H9 (cell line): ENCODE measurements around the gene ZDHHC24. TPM values are rescaled to one million over a fixed set of nuclear protein-coding genes. Genes with fewer than 3 reads are reported as not detected.
"Not testable (repeated sequence)": the region's sequence is repeated elsewhere in the genome, so short reads cannot be mapped to it uniquely, and the experiment has no call there.

ENCODE experiments used
- DNase-seq: peaks from one replicate; pipeline ENCODE4 v3.0.0-alpha.2; 2017
- H2AFZ ChIP-seq: one replicate; pipeline ENCODE4 v1.6.1; 2013; ENCODE audit warnings: mild to moderate bottlenecking, low read length, control low read depth, moderate library complexity
- H2AK5ac ChIP-seq: 2 replicates; pipeline ENCODE4 v1.6.1; 2013; ENCODE audit warnings: low read length, control low read depth, mixed read lengths; ENCODE audit not compliant: insufficient read length
- H2BK120ac ChIP-seq: one replicate; pipeline ENCODE4 v1.6.1; 2013; ENCODE audit warnings: low read depth, mild to moderate bottlenecking, low read length, control low read depth, inconsistent platforms; ENCODE audit not compliant: poor library complexity, severe bottlenecking
- H2BK12ac ChIP-seq: 2 replicates; pipeline ENCODE4 v1.6.1; 2013; ENCODE audit warnings: low read length, control low read depth, mixed read lengths, low read depth; ENCODE audit not compliant: insufficient read length
- H2BK15ac ChIP-seq: 2 replicates; pipeline ENCODE4 v1.6.1; 2013; ENCODE audit warnings: low read depth, low read length, control low read depth
- H2BK20ac ChIP-seq: one replicate; pipeline ENCODE4 v1.6.1; 2013; ENCODE audit warnings: low read depth, mild to moderate bottlenecking, low read length, control low read depth, inconsistent platforms; ENCODE audit not compliant: poor library complexity, severe bottlenecking
- H2BK5ac ChIP-seq: 2 replicates; pipeline ENCODE4 v1.6.1; 2013; ENCODE audit warnings: low read length, control low read depth, mixed read lengths; ENCODE audit not compliant: insufficient read length
- H3K14ac ChIP-seq: 2 replicates; pipeline ENCODE4 v1.6.1; 2013; ENCODE audit warnings: low read length, control low read depth; ENCODE audit not compliant: insufficient read depth
- H3K18ac ChIP-seq: 2 replicates; pipeline ENCODE4 v1.6.1; 2013; ENCODE audit warnings: low read depth, mild to moderate bottlenecking, mixed read lengths, low read length, control low read depth; ENCODE audit not compliant: insufficient read length
- H3K23ac ChIP-seq: 2 replicates; pipeline ENCODE4 v1.6.1; 2013; ENCODE audit warnings: low read length, control low read depth, mixed read lengths, low read depth; ENCODE audit not compliant: insufficient read length
- H3K23me2 ChIP-seq: 2 replicates; pipeline ENCODE4 v1.6.1; 2013; ENCODE audit warnings: low read depth, mild to moderate bottlenecking, mixed read lengths, low read length, control low read depth; ENCODE audit not compliant: insufficient read length, poor library complexity, severe bottlenecking
- H3K27ac ChIP-seq: 2 replicates; pipeline ENCODE4 v1.5.1; 2013; ENCODE audit warnings: low read length, control low read depth, mixed read lengths, low read depth; ENCODE audit not compliant: insufficient read length
- H3K27me3 ChIP-seq: 2 replicates; pipeline ENCODE4 v1.6.1; 2013; ENCODE audit warnings: low read length, control low read depth, inconsistent platforms; ENCODE audit not compliant: insufficient read depth
- H3K4ac ChIP-seq: 2 replicates; pipeline ENCODE4 v1.6.1; 2013; ENCODE audit warnings: low read depth, mild to moderate bottlenecking, control low read depth, inconsistent platforms, low read length, moderate library complexity
- H3K4me1 ChIP-seq: 2 replicates; pipeline ENCODE4 v1.6.1; 2013; ENCODE audit warnings: low read length, control low read depth, inconsistent platforms; ENCODE audit not compliant: insufficient read depth
- H3K4me2 ChIP-seq: 2 replicates; pipeline ENCODE4 v1.6.1; 2013; ENCODE audit warnings: low read length, control low read depth, mixed read lengths; ENCODE audit not compliant: insufficient read length, insufficient read depth
- H3K56ac ChIP-seq: 2 replicates; pipeline ENCODE4 v1.6.1; 2013; ENCODE audit warnings: low read depth, mild to moderate bottlenecking, mixed read lengths, low read length, control low read depth; ENCODE audit not compliant: insufficient read length
- H3K79me1 ChIP-seq: 2 replicates; pipeline ENCODE4 v1.6.1; 2013; ENCODE audit warnings: low read depth, mild to moderate bottlenecking, moderate library complexity, low read length, control low read depth, inconsistent platforms; ENCODE audit not compliant: insufficient read depth, poor library complexity, severe bottlenecking
- H3K79me2 ChIP-seq: 2 replicates; pipeline ENCODE4 v1.6.1; 2013; ENCODE audit warnings: low read length, control low read depth, inconsistent platforms; ENCODE audit not compliant: insufficient read depth
- H3K9ac ChIP-seq: 2 replicates; pipeline ENCODE4 v1.6.1; 2013; ENCODE audit warnings: low read length, control low read depth, mixed read lengths; ENCODE audit not compliant: insufficient read length; ENCODE audit errors: extremely low read depth
- H3K9me3 ChIP-seq: one replicate; pipeline ENCODE4 v1.6.1; 2013; ENCODE audit warnings: low read depth, low read length, inconsistent platforms; ENCODE audit not compliant: control insufficient read depth
- H3T11ph ChIP-seq: one replicate; pipeline ENCODE4 v1.6.1; 2013; ENCODE audit warnings: mild to moderate bottlenecking, low read length, control low read depth, inconsistent platforms
- H4K20me1 ChIP-seq: one replicate; pipeline ENCODE4 v1.6.1; 2013; ENCODE audit not compliant: control insufficient read depth, insufficient read length, insufficient read depth
- H4K5ac ChIP-seq: 2 replicates; pipeline ENCODE4 v1.6.1; 2013; ENCODE audit warnings: low read depth, mild to moderate bottlenecking, mixed read lengths, low read length, control low read depth; ENCODE audit not compliant: insufficient read length
- H4K8ac ChIP-seq: replicated peaks from 2 replicates; pipeline ENCODE4 v1.6.1; 2013; ENCODE audit warnings: low read length, control low read depth, mixed read lengths, low read depth; ENCODE audit not compliant: insufficient read length
- H4K91ac ChIP-seq: 2 replicates; pipeline ENCODE4 v1.6.1; 2013; ENCODE audit warnings: low read depth, mild to moderate bottlenecking, moderate library complexity, mixed read lengths, low read length, control low read depth; ENCODE audit not compliant: insufficient read length
- H3K27ac Mint-ChIP-seq, 3 experiments: 2 replicates in 2 of 3; 3 replicates in 1 of 3; pipeline ENCODE4 v1.8.0; 2020 to 2021; ENCODE audit warnings: mixed read lengths in 3 of 3, mild to moderate bottlenecking in 1 of 3, moderate library complexity in 1 of 3
- H3K27me3 Mint-ChIP-seq: 2 replicates; pipeline ENCODE4 v1.8.0; 2021; ENCODE audit warnings: low read depth, mild to moderate bottlenecking, moderate library complexity, mixed read lengths
- H3K36me3 Mint-ChIP-seq, 3 experiments: 2 replicates in 2 of 3; 3 replicates in 1 of 3; pipeline ENCODE4 v1.8.0; 2020 to 2021; ENCODE audit warnings: low read depth in 3 of 3, mixed read lengths in 3 of 3; ENCODE audit not compliant: insufficient read depth in 1 of 3
- H3K4me1 Mint-ChIP-seq, 2 experiments: 2 replicates each; pipeline ENCODE4 v1.8.0; 2020; ENCODE audit warnings: mixed read lengths in 2 of 2
- H3K4me3 Mint-ChIP-seq, 2 experiments: 2 replicates in 1 of 2; 3 replicates in 1 of 2; pipeline ENCODE4 v1.8.0; 2020 to 2021; ENCODE audit warnings: mild to moderate bottlenecking in 2 of 2, mixed read lengths in 2 of 2, moderate library complexity in 1 of 2
- H3K9me3 Mint-ChIP-seq, 2 experiments: 2 replicates in 1 of 2; 3 replicates in 1 of 2; pipeline ENCODE4 v1.8.0; 2020; ENCODE audit warnings: mild to moderate bottlenecking in 2 of 2, mixed read lengths in 2 of 2, moderate library complexity in 1 of 2
- CTCF ChIP-seq: fragments of 200-600 bp; sonication (generic); conservative IDR thresholded peaks from 3 replicates; pipeline ENCODE4 v1.8.0; 2021; ENCODE audit warnings: antibody characterized with exemption, mild to moderate bottlenecking
- WGBS: extraction: QIAGEN DNeasy Blood & Tissue Kit; methylation state at CpG from one replicate; pipeline ENCODE4 v1.1.7; 2013; ENCODE audit warnings: missing lambda C conversion rate, low lambda C conversion rate, mixed read lengths; ENCODE audit not compliant: insufficient read length; ENCODE audit errors: extremely low coverage; 5-methylcytosine and 5-hydroxymethylcytosine counted together
- total RNA-seq: library from RNA; stranded (reverse); gene quantifications from 2 replicates; pipeline ENCODE4 v1.2.1, GENCODE V29; 2021

Gene ZDHHC24
- total RNA-seq, 1 experiment from 2014 or later, result 8.9 TPM

GRCh38 chr11:66541892-66542291 lies 4.0 kb downstream of the ZDHHC24 start:
- H3K27me3 Mint-ChIP-seq, result no peaks in the 10 kb centered on the region; the same call in 1 of the 2 replicates
- peak overlapping the region in 2 of 3 experiments; percentile 39 to 48; a peak in 3 of 7 replicates for H3K27ac Mint-ChIP-seq
- H3K14ac ChIP-seq, result no peak overlapping the region
- H3T11ph ChIP-seq, result no peak overlapping the region
- no peaks in the 10 kb centered on the region for H3K79me2 ChIP-seq
- no CpG with 5 or more reads among the region's 4 CpGs for WGBS
- no peaks in the 10 kb centered on the region for H3K79me1 ChIP-seq
- H2AK5ac ChIP-seq, result no peak overlapping the region
- H4K91ac ChIP-seq, result no peak overlapping the region
- no peak overlapping the region for H4K8ac ChIP-seq
- peak overlapping the region in 1 of 2 experiments; percentile 12; a peak in 2 of 5 replicates for H3K4me3 Mint-ChIP-seq
- H3K23ac ChIP-seq, result no peak overlapping the region
- H2BK12ac ChIP-seq, result no peak overlapping the region
- H2BK5ac ChIP-seq, result no peak overlapping the region
- no peaks in the 10 kb centered on the region for H3K9me3 Mint-ChIP-seq
- no peak overlapping the region for H2BK120ac ChIP-seq
- H3K27me3 ChIP-seq, result no peaks in the 10 kb centered on the region
- no peak overlapping the region for H2AFZ ChIP-seq
- no peak overlapping the region for H4K5ac ChIP-seq
- no peaks in the 10 kb centered on the region for H3K9me3 ChIP-seq
- peaks cover 2 to 37% (median 33%) of the 10 kb centered on the region in 3 experiments for H3K36me3 Mint-ChIP-seq
- H3K9ac ChIP-seq, result no peak overlapping the region
- H3K4me2 ChIP-seq, result no peak overlapping the region
- H3K18ac ChIP-seq, result no peak overlapping the region
- peaks cover 24 to 25% of the 10 kb centered on the region in 2 experiments for H3K4me1 Mint-ChIP-seq
- no peak for DNase-seq
- no peak overlapping the region for H3K4ac ChIP-seq
- H2BK15ac ChIP-seq, result no peak overlapping the region
- no peak for TF ChIP-seq CTCF
- no peak overlapping the region for H3K27ac ChIP-seq
- no peaks in the 10 kb centered on the region for H4K20me1 ChIP-seq
- no peaks in the 10 kb centered on the region for H3K23me2 ChIP-seq
- no peak overlapping the region for H3K56ac ChIP-seq
- no peak overlapping the region for H2BK20ac ChIP-seq
- H3K4me1 ChIP-seq, result no peaks in the 10 kb centered on the region; the same call in 1 of the 2 replicates

GRCh38 chr11:66540598-66540997 lies 5.2 kb downstream of the ZDHHC24 start:
- H4K91ac ChIP-seq, H3K27me3 Mint-ChIP-seq, H3K14ac ChIP-seq, H4K8ac ChIP-seq, H3K27ac ChIP-seq, H3K4me1 ChIP-seq, H2BK120ac ChIP-seq, H3K56ac ChIP-seq, H2BK20ac ChIP-seq, H3K79me2 ChIP-seq, H3K79me1 ChIP-seq, H3T11ph ChIP-seq, H3K9me3 ChIP-seq, H2BK15ac ChIP-seq, H4K20me1 ChIP-seq, H2BK12ac ChIP-seq, H3K27ac Mint-ChIP-seq, H2AK5ac ChIP-seq, H3K27me3 ChIP-seq, H3K4me2 ChIP-seq, H3K18ac ChIP-seq, H3K23me2 ChIP-seq, H3K9me3 Mint-ChIP-seq, H2AFZ ChIP-seq, H3K9ac ChIP-seq, H3K23ac ChIP-seq, H3K4me3 Mint-ChIP-seq, H2BK5ac ChIP-seq, DNase-seq, H4K5ac ChIP-seq, H3K4ac ChIP-seq: not testable (repeated sequence)
- Mint-ChIP-seq H3K4me1 (peaks cover 23 to 24% of the 10 kb centered on the region in 2 experiments), H3K36me3 (peaks cover 2 to 45% (median 41%) of the 10 kb centered on the region in 3 experiments)
- no CpG with 5 or more reads among the region's 8 CpGs for WGBS
